GM12878 (cell line): ENCODE results near the gene TSPAN16. TPM values are rescaled to one million over a fixed set of nuclear protein-coding genes. Genes with fewer than 3 reads are reported as not detected.

ENCODE experiments used
- ATAC-seq: fragments of 200-7000 bp; cut with Tn5 transposase; 3 replicates; pipeline ENCODE4 v1.9.1; 2020; ENCODE audit warnings: mild to moderate bottlenecking, moderate library complexity
- BruUV-seq: library from RNA; stranded (reverse); fragments of 400-500 nt; replicated peaks from 2 replicates; lab custom pipeline; 2021; lab: Mats Ljungman, UMichigan
- CTCF ChIA-PET: fragments of 300-600 bp; sonication (Branson Sonifier 250); formaldehyde crosslinking; extraction: SDS; loops from one replicate; lab custom pipeline; 2021; ENCODE audit warnings: inconsistent platforms; lab: Yijun Ruan, JAX
- POLR2A ChIA-PET: fragments of 350-600 bp; formaldehyde crosslinking; extraction: SDS; loops from one replicate; lab custom pipeline; 2021; ENCODE audit warnings: inconsistent platforms; lab: Charles Lee
- RAD21 ChIA-PET: fragments of 300-600 bp; sonication (Branson Sonifier 250); formaldehyde crosslinking; loops from one replicate; lab custom pipeline; 2023; ENCODE audit warnings: antibody characterized with exemption; ENCODE audit not compliant: unreplicated experiment; lab: Charles Lee
- SMC1A ChIA-PET: fragments of 300-600 bp; sonication (Branson Sonifier 250); formaldehyde crosslinking; loops from one replicate; lab custom pipeline; 2023; ENCODE audit not compliant: unreplicated experiment, uncharacterized antibody; lab: Charles Lee
- DNase-seq: peaks from one replicate; pipeline ENCODE4 v3.0.0-alpha.2; 2011; ENCODE audit warnings: low read depth, low spot score
- FAIRE-seq: peaks from 3 replicates; lab custom pipeline; 2011; peaks lifted over from hg19 to GRCh38; lab: Jason Lieb, UNC
- H2AFZ ChIP-seq: 2 replicates; pipeline ENCODE4 v1.6.0; 2011; ENCODE audit warnings: low read depth, low read length, control low read depth; ENCODE audit not compliant: control insufficient read depth
- H3K27ac ChIP-seq: 2 replicates; pipeline ENCODE4 v1.5.1; 2011; ENCODE audit warnings: control low read depth; ENCODE audit not compliant: control insufficient read depth, insufficient read depth
- H3K27me3 ChIP-seq, 2 experiments: replicated peaks in 1 of 2; 2 replicates each; pipeline versions ENCODE4 v1.6.0 to v1.6.1; 2011; ENCODE audit warnings: low read length in 1 of 2; ENCODE audit not compliant: control insufficient read depth in 2 of 2, insufficient read depth in 2 of 2
- H3K36me3 ChIP-seq, 2 experiments: 2 replicates each; pipeline ENCODE4 v1.5.1; 2011; ENCODE audit warnings: low read length in 1 of 2; ENCODE audit not compliant: control insufficient read depth in 2 of 2, insufficient read depth in 2 of 2
- H3K4me1 ChIP-seq: 2 replicates; pipeline ENCODE4 v1.6.1; 2011; ENCODE audit warnings: mild to moderate bottlenecking, low read length, moderate library complexity, mixed read lengths; ENCODE audit not compliant: control insufficient read depth, insufficient read depth
- H3K4me2 ChIP-seq: 2 replicates; pipeline ENCODE4 v1.6.0; 2011; ENCODE audit warnings: control low read depth; ENCODE audit not compliant: control insufficient read depth, insufficient read depth
- H3K4me3 ChIP-seq: fragments of 200-600 bp; sonication (generic); 2 replicates; pipeline ENCODE4 v1.5.1; 2016
- H3K79me2 ChIP-seq: 2 replicates; pipeline ENCODE4 v1.6.0; 2011; ENCODE audit warnings: low read length; ENCODE audit not compliant: control insufficient read depth, insufficient read depth
- H3K9ac ChIP-seq: 2 replicates; pipeline ENCODE4 v1.8.0; 2011; ENCODE audit warnings: low read length, control low read depth, mixed read lengths; ENCODE audit not compliant: control insufficient read depth, insufficient read depth
- H3K9me3 ChIP-seq: replicated peaks from 3 replicates; pipeline ENCODE4 v1.5.1; 2011; ENCODE audit warnings: mild to moderate bottlenecking, low read length; ENCODE audit not compliant: control insufficient read depth, insufficient read depth
- H4K20me1 ChIP-seq: 2 replicates; pipeline ENCODE4 v1.6.0; 2011; ENCODE audit not compliant: control insufficient read depth, insufficient read depth
- E4F1 ChIP-seq: fragments of 450-650 bp; IDR thresholded peaks from 2 replicates; pipeline ENCODE4 v1.6.1; 2018; ENCODE audit warnings: borderline replicate concordance, mild to moderate bottlenecking; ENCODE audit not compliant: partially characterized antibody
- EED ChIP-seq: sonication (generic); IDR thresholded peaks from 2 replicates; pipeline ENCODE4 v1.6.1; 2016; ENCODE audit warnings: antibody characterized with exemption, low read depth
- EP300 ChIP-seq, 2 experiments: fragments of 150-350 bp in 1 of 2; IDR thresholded peaks; 2 replicates each; pipeline ENCODE4 v1.6.1; 2011 to 2012; ENCODE audit warnings: low read depth in 2 of 2, low read length in 2 of 2, borderline replicate concordance in 1 of 2, improper control_type of control experiment in 1 of 2, inconsistent platforms in 1 of 2; ENCODE audit not compliant: control insufficient read depth in 1 of 2
- HDAC6 ChIP-seq: fragments of 200-600 bp; sonication (generic); IDR thresholded peaks from one replicate; pipeline ENCODE4 v1.8.0; 2017; ENCODE audit warnings: antibody characterized with exemption; ENCODE audit not compliant: unreplicated experiment
- HSF1 ChIP-seq: fragments of 150-350 bp; IDR thresholded peaks from 2 replicates; pipeline ENCODE4 v1.6.1; 2014; ENCODE audit warnings: mild to moderate bottlenecking, low read depth, low read length
- MXI1 ChIP-seq: fragments of 150-350 bp; IDR thresholded peaks from 2 replicates; pipeline ENCODE4 v1.6.1; 2011; ENCODE audit warnings: low read depth, mild to moderate bottlenecking, inconsistent platforms, low read length, improper control_type of control experiment
- TCF12 ChIP-seq: IDR thresholded peaks from 2 replicates; pipeline ENCODE4 v1.6.1; 2011; ENCODE audit warnings: low read depth, mild to moderate bottlenecking, low read length
- TCF7 ChIP-seq: IDR thresholded peaks from 2 replicates; pipeline ENCODE4 v1.6.1; 2014; ENCODE audit warnings: antibody characterized with exemption, borderline replicate concordance
- USF1 ChIP-seq: IDR thresholded peaks from 2 replicates; pipeline ENCODE4 v1.6.1; 2011; ENCODE audit warnings: borderline replicate concordance, low read depth, mild to moderate bottlenecking, moderate library complexity, mixed read lengths, low read length; ENCODE audit not compliant: insufficient read depth; ENCODE audit errors: extremely low read length
- ZNF592 ChIP-seq: fragments of 450-650 bp; IDR thresholded peaks from 2 replicates; pipeline ENCODE4 v1.6.1; 2017; ENCODE audit warnings: mild to moderate bottlenecking, moderate library complexity
- WGBS: methylation state at CpG from one replicate; pipeline ENCODE4 v1.1.6; 2016; ENCODE audit warnings: low lambda C conversion rate; ENCODE audit not compliant: insufficient replicate concordance, insufficient coverage; ENCODE audit errors: missing lambda C conversion rate; 5-methylcytosine and 5-hydroxymethylcytosine counted together
- in situ Hi-C: fragments of 300-500 bp; cut with MboI; formaldehyde crosslinking; loops from 9 replicates; pipeline ENCODE4 v1.14.3; 2018; ENCODE audit warnings: mixed read lengths
- intact Hi-C: fragments of 100-400 bp; cut with micrococcal nuclease; formaldehyde crosslinking; loops from one replicate; pipeline ENCODE4 v1.14.2; 2022; ENCODE audit not compliant: unreplicated experiment
- polyA plus RNA-seq, 11 experiments: library from polyadenylated mRNA; depleted of rRNA in 4 of 11; unstranded in 6 of 11; stranded (reverse) in 5 of 11; fragments of >200 nt; fragmentation: Nextera tagmentation in 4 of 11; fragmentation: Illumina TruSeq in 1 of 11; extraction: Ambion mirVana in 4 of 11; extraction: Trizol in 1 of 11; gene quantifications; 1 replicate in 1 of 11; 2 replicates in 10 of 11; pipeline versions ENCODE4 v1.2.1 to v1.2.3, GENCODE V29; 2011 to 2016; ENCODE audit warnings: inconsistent platforms in 2 of 11, missing spikeins in 2 of 11, low read depth in 1 of 11
- total RNA-seq, 4 experiments: library from RNA; depleted of rRNA in 3 of 4; stranded (reverse); fragments of >200 nt in 3 of 4; fragmentation: Illumina TruSeq in 1 of 4; extraction: Trizol in 1 of 4; gene quantifications; 2 replicates each; pipeline versions ENCODE4 v1.2.1 to v1.2.3, GENCODE V29; 2013 to 2021
- TF ChIP-seq, protein P1 (sequence below): IDR thresholded peaks from 2 replicates; pipeline ENCODE4 v1.6.1; 2011; ENCODE audit warnings: borderline replicate concordance, low read depth, mild to moderate bottlenecking, moderate library complexity, low read length; ENCODE audit not compliant: insufficient read depth, poor library complexity, severe bottlenecking

TSPAN16 gene
- total and polyA plus RNA-seq, 10 of the 15 experiments (the other 5 are each of a cell fraction or from before 2014, with no cell fraction given) = not detected

GRCh38 chr19:11278670-11279069 lies 17.3 kb upstream of the TSPAN16 start:
- DNase-seq (no peak), ATAC-seq (no peak), FAIRE-seq (no peak)
- H3K4me2 ChIP-seq = no peak overlapping the region
- in situ Hi-C loops = no loop called here
- intact Hi-C loops = no loop called here
- H3K9me3 ChIP-seq = no peaks in the 10 kb centered on the region; the same call in 2 of the 3 replicates
- H3K4me1 ChIP-seq = peaks cover 9% of the 10 kb centered on the region
- H3K4me3 ChIP-seq = no peak overlapping the region
- ChIA-PET SMC1A (no interaction called here), CTCF (interaction anchor here (0.6 to 1.5 kb wide), 6 partner anchors 13 to 204 kb away, joined by 3 to 4 read pairs (median 3); partner anchors contain the start of genes CCDC159, DOCK6 and TMEM205), RAD21 (no interaction called here), POLR2A (interaction anchor here (0.6 kb wide), 2 partner anchors 12 to 341 kb away, joined by 3 to 6 read pairs; no protein-coding TSS in a partner anchor)
- no peak overlapping the region for H3K9ac ChIP-seq
- BruUV-seq = no TSS peak
- 59% methylated on average over 5 of the region's 6 CpGs for WGBS
- no peaks in the 10 kb centered on the region for H3K36me3 ChIP-seq
- H3K27ac ChIP-seq = no peak overlapping the region
- no peaks in the 10 kb centered on the region for H3K79me2 ChIP-seq
- no peak overlapping the region for H2AFZ ChIP-seq
- no peaks in the 10 kb centered on the region for H3K27me3 ChIP-seq
- no peaks in the 10 kb centered on the region for H4K20me1 ChIP-seq
- TF ChIP-seq TCF7 = no peak
- no peak for TF ChIP-seq USF1
- TF ChIP-seq EP300 (IDR thresholded peaks at IDR 0.05; ENCODE audit: borderline replicate concordance in 1 of 2, control insufficient read depth in 1 of 2, low read depth in 2 of 2, low read length in 2 of 2) = no peak
- TF ChIP-seq EED = no peak
- no peak for TF ChIP-seq MXI1
- TF ChIP-seq, protein P1, sequence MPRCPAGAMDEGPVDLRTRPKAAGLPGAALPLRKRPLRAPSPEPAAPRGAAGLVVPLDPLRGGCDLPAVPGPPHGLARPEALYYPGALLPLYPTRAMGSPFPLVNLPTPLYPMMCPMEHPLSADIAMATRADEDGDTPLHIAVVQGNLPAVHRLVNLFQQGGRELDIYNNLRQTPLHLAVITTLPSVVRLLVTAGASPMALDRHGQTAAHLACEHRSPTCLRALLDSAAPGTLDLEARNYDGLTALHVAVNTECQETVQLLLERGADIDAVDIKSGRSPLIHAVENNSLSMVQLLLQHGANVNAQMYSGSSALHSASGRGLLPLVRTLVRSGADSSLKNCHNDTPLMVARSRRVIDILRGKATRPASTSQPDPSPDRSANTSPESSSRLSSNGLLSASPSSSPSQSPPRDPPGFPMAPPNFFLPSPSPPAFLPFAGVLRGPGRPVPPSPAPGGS = no peak
- TF ChIP-seq E4F1 = no peak
- TF ChIP-seq HSF1 = no peak
- no peak for TF ChIP-seq TCF12
- TF ChIP-seq HDAC6 = no peak
- no peak for TF ChIP-seq ZNF592
